Measurements from ENCODE around the gene PYY. TPM values are rescaled to one million over a fixed set of nuclear protein-coding genes. Genes with fewer than 3 reads are reported as not detected.

The PYY gene
- total RNA-seq, 1 donor from 2014 or later, result not detected

DNA sequence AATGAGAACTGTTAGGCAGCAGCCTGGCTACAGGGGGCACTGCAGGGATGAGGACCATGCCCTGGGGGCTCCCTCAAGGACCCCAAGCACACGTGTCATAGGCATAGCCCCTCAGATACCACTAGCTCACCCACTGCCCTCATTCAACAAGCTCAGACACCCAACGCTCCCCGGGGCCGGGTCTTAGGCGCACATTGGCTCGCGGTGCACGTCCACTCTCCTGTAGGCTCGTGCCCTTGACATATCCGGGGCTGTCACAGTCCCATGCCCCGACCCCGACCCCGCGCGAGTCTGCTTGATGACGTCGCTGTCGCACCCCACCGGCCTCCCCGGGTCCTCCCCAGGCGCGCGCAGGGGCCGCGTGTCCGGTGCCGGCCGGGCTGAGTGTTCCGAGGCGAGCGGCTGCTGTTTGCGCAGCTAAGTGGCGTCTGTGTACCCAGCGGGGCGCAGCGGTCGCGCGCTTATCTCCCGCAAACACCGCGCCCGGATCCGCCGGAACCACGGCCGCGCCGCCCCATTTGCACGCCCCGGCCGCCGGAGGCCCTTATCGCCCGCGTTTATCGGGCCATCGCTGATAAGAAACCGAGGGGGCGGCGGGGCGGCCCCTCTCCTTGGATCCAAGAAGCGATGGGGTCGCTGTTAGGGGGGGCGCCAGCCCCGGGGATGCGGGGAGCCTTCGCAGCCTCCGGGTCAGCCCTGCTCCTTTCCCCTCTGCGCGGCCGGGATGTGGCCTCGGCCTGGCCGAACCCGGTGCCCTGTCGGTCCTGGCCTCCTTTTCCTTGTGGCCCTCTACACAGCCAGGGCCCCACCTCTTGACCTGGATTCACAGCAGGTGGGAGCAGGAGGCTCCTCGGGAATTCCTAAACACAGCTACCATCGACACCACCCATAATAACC is 30.0 kb upstream of the PYY start:
- intact Hi-C loops (cut with DNase I), result no loop called here
- peak; percentile 80 for DNase-seq
- peak; percentile 31 for TF ChIP-seq CTCF (IDR thresholded peaks at IDR 0.05)
- Histone ChIP-seq H3K4me3 (peak overlapping the region; percentile 49), H3K9me3 (no peaks in the 10 kb centered on the region), H3K27me3 (peaks cover 37% of the 10 kb centered on the region), H3K36me3 (no peaks in the 10 kb centered on the region), H3K4me1 (peaks cover 9% of the 10 kb centered on the region), H3K27ac (peak overlapping the region; percentile 20)
- peak; percentile 87 for ATAC-seq

DNA sequence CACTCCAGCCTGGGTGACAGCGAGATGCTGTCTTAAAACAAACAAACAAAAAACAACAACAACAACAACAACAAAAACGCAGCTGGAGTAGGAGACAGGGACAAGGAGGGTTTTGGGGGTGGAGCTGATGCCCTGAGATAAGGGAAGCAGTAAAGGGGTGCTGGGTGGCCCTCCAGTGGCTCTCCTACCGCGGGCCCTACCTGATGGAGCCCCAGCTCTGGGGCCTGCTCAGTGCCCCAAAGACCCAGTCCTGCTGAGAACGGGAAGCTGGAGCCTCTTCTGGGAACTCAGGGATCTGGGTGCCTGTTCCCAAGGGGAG is 29.4 kb upstream of the PYY start:
- Histone ChIP-seq H3K27me3 (peaks cover 37% of the 10 kb centered on the region), H3K36me3 (no peaks in the 10 kb centered on the region), H3K27ac (no peak overlapping the region), H3K4me3 (peak overlapping the region; percentile 49), H3K9me3 (no peaks in the 10 kb centered on the region), H3K4me1 (peaks cover 9% of the 10 kb centered on the region)
- intact Hi-C loops (cut with DNase I), result no loop called here
- ATAC-seq (no peak), DNase-seq (no peak)
- TF ChIP-seq CTCF (IDR thresholded peaks at IDR 0.05), result no peak

GRCh38 chr17:43982171-43982570 is 28.4 kb upstream of the PYY start:
- TF ChIP-seq CTCF (IDR thresholded peaks at IDR 0.05), result no peak
- intact Hi-C loops (cut with DNase I), result no loop called here
- Histone ChIP-seq H3K27ac (no peak overlapping the region), H3K4me1 (peaks cover 9% of the 10 kb centered on the region), H3K9me3 (no peaks in the 10 kb centered on the region), H3K36me3 (no peaks in the 10 kb centered on the region), H3K4me3 (no peak overlapping the region), H3K27me3 (peaks cover 47% of the 10 kb centered on the region)
- DNase-seq, result no peak
- ATAC-seq, result no peak

DNA sequence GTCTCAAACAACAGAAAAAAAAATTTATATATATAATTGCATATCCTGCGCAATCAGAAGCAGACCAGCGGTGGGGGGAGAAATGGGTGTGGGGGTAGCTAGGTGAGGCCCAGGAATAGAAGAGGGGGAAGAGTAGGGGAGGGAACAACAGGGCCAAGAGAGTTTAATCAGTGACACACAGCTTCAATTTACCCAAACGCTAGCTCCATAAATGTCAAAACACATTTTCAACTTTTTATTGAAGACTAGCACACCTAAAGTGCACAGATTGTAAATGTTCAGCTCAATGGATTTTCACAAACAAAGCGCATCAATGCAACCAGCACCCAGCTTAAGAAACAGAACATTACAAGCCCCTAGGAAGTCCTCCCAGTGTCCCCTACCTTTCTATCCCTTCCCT is 25.9 kb upstream of the PYY start:
- no peak overlapping the region for H3K27ac ChIP-seq
- no peak for DNase-seq
- no peak for ATAC-seq
- no peak for TF ChIP-seq CTCF (IDR thresholded peaks at IDR 0.05)
- H3K36me3 ChIP-seq, result no peaks in the 10 kb centered on the region
- H3K9me3 ChIP-seq, result no peaks in the 10 kb centered on the region
- intact Hi-C loops (cut with DNase I), result no loop called here
- H3K4me3 ChIP-seq, result no peak overlapping the region
- H3K27me3 ChIP-seq, result peaks cover 49% of the 10 kb centered on the region
- H3K4me1 ChIP-seq, result peaks cover 9% of the 10 kb centered on the region

- Histone ChIP-seq H3K27ac (no peak overlapping the region), H3K4me1 (peaks cover 8% of the 10 kb centered on the region), H3K9me3 (no peaks in the 10 kb centered on the region), H3K27me3 (peaks cover 42% of the 10 kb centered on the region), H3K4me3 (no peak overlapping the region), H3K36me3 (no peaks in the 10 kb centered on the region)
- ATAC-seq, result no peak
- no peak for DNase-seq
- TF ChIP-seq CTCF (IDR thresholded peaks at IDR 0.05), result no peak
- intact Hi-C loops (cut with DNase I), result no loop called here
These were observed 25.3 kb upstream of the PYY start for GRCh38 chr17:43979011-43979410.

Data from upper lobe of right lung (tissue), 1 donor.